ENCODE results near the gene ICAM1.

GRCh38 chr19:10299545-10300458, 28.9 kb downstream of the ICAM1 start:
- TF ChIP-seq POLR2AphosphoS5 (IDR thresholded peaks at IDR 0.05; ENCODE audit: low read depth, low read length) (no peak), TCF7L2 (IDR thresholded peaks at IDR 0.05; ENCODE audit: low read depth, low read length) (no peak)
- TF ChIP-seq, protein P1, sequence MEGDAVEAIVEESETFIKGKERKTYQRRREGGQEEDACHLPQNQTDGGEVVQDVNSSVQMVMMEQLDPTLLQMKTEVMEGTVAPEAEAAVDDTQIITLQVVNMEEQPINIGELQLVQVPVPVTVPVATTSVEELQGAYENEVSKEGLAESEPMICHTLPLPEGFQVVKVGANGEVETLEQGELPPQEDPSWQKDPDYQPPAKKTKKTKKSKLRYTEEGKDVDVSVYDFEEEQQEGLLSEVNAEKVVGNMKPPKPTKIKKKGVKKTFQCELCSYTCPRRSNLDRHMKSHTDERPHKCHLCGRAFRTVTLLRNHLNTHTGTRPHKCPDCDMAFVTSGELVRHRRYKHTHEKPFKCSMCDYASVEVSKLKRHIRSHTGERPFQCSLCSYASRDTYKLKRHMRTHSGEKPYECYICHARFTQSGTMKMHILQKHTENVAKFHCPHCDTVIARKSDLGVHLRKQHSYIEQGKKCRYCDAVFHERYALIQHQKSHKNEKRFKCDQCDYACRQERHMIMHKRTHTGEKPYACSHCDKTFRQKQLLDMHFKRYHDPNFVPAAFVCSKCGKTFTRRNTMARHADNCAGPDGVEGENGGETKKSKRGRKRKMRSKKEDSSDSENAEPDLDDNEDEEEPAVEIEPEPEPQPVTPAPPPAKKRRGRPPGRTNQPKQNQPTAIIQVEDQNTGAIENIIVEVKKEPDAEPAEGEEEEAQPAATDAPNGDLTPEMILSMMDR (IDR thresholded peaks at IDR 0.05) = no peak
- TF ChIP-seq, protein P2, sequence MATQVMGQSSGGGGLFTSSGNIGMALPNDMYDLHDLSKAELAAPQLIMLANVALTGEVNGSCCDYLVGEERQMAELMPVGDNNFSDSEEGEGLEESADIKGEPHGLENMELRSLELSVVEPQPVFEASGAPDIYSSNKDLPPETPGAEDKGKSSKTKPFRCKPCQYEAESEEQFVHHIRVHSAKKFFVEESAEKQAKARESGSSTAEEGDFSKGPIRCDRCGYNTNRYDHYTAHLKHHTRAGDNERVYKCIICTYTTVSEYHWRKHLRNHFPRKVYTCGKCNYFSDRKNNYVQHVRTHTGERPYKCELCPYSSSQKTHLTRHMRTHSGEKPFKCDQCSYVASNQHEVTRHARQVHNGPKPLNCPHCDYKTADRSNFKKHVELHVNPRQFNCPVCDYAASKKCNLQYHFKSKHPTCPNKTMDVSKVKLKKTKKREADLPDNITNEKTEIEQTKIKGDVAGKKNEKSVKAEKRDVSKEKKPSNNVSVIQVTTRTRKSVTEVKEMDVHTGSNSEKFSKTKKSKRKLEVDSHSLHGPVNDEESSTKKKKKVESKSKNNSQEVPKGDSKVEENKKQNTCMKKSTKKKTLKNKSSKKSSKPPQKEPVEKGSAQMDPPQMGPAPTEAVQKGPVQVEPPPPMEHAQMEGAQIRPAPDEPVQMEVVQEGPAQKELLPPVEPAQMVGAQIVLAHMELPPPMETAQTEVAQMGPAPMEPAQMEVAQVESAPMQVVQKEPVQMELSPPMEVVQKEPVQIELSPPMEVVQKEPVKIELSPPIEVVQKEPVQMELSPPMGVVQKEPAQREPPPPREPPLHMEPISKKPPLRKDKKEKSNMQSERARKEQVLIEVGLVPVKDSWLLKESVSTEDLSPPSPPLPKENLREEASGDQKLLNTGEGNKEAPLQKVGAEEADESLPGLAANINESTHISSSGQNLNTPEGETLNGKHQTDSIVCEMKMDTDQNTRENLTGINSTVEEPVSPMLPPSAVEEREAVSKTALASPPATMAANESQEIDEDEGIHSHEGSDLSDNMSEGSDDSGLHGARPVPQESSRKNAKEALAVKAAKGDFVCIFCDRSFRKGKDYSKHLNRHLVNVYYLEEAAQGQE (IDR thresholded peaks at IDR 0.05; ENCODE audit: insufficient read depth in 1 of 2, low read depth in 2 of 2, low read length in 1 of 2) = no peak

All from Panc1 (cell line).